HEK293T (cell line): ENCODE data around the gene LINC00632.
A peak's percentile ranks its signal among the peaks of the same experiment; 100 is the strongest.

Experiments
- CTCF ChIA-PET: fragments of 350-600 bp; formaldehyde crosslinking; extraction: SDS; loops from one replicate; lab custom pipeline; 2021; ENCODE audit warnings: antibody characterized with exemption, inconsistent platforms; lab: Yijun Ruan, JAX
- POLR2A ChIA-PET: fragments of 350-600 bp; formaldehyde crosslinking; extraction: SDS; loops from one replicate; lab custom pipeline; 2020; ENCODE audit warnings: antibody characterized with exemption, inconsistent platforms; lab: Yijun Ruan, JAX
- DNase-seq: peaks from one replicate; pipeline ENCODE4 v3.0.0; 2012; ENCODE audit warnings: mixed read lengths; ENCODE audit errors: extremely low spot score
- ARNT ChIP-seq: fragments of 450-650 bp; IDR thresholded peaks from 2 replicates; pipeline ENCODE4 v1.6.1; 2017; ENCODE audit warnings: mild to moderate bottlenecking
- BHLHE40 ChIP-seq: fragments of 450-650 bp; IDR thresholded peaks from 2 replicates; pipeline ENCODE4 v1.6.1; 2016; ENCODE audit warnings: mild to moderate bottlenecking, moderate library complexity, borderline replicate concordance
- CTBP1 ChIP-seq: fragments of 450-650 bp; IDR thresholded peaks from 2 replicates; pipeline ENCODE4 v1.6.1; 2016; ENCODE audit warnings: borderline replicate concordance
- ELF4 ChIP-seq: fragments of 450-650 bp; IDR thresholded peaks from 2 replicates; pipeline ENCODE4 v1.6.1; 2017; ENCODE audit warnings: antibody characterized with exemption
- FOXA1 ChIP-seq: fragments of 450-650 bp; IDR thresholded peaks from 2 replicates; pipeline ENCODE4 v1.6.1; 2016; ENCODE audit warnings: mild to moderate bottlenecking
- FOXK2 ChIP-seq: fragments of 450-650 bp; IDR thresholded peaks from 2 replicates; pipeline ENCODE4 v1.6.1; 2016; ENCODE audit warnings: mild to moderate bottlenecking
- FOXM1 ChIP-seq: fragments of 450-650 bp; IDR thresholded peaks from 2 replicates; pipeline ENCODE4 v1.6.1; 2017; ENCODE audit warnings: mild to moderate bottlenecking, borderline replicate concordance
- HDGF ChIP-seq: fragments of 450-650 bp; IDR thresholded peaks from 2 replicates; pipeline ENCODE4 v1.6.1; 2017; ENCODE audit warnings: antibody characterized with exemption, borderline replicate concordance
- L3MBTL2 ChIP-seq: fragments of 450-650 bp; conservative IDR thresholded peaks from 2 replicates; pipeline ENCODE4 v1.6.1; 2016; ENCODE audit warnings: mild to moderate bottlenecking
- LEF1 ChIP-seq: fragments of 450-650 bp; IDR thresholded peaks from 2 replicates; pipeline ENCODE4 v1.6.1; 2017; ENCODE audit warnings: mild to moderate bottlenecking, borderline replicate concordance
- NFRKB ChIP-seq: fragments of 450-650 bp; IDR thresholded peaks from 2 replicates; pipeline ENCODE4 v1.6.1; 2016; ENCODE audit warnings: mild to moderate bottlenecking, moderate library complexity
- SP1 ChIP-seq: fragments of 450-650 bp; IDR thresholded peaks from 2 replicates; pipeline ENCODE4 v1.6.1; 2017
- SUZ12 ChIP-seq: fragments of 450-650 bp; IDR thresholded peaks from 2 replicates; pipeline ENCODE4 v1.6.1; 2016; ENCODE audit warnings: mild to moderate bottlenecking
- TARDBP ChIP-seq: fragments of 450-650 bp; IDR thresholded peaks from 2 replicates; pipeline ENCODE4 v1.6.1; 2016
- ZNF384 ChIP-seq: fragments of 450-650 bp; IDR thresholded peaks from 2 replicates; pipeline ENCODE4 v1.6.1; 2016
- TF ChIP-seq, protein P1 (sequence below): fragments of 450-650 bp; IDR thresholded peaks from 2 replicates; pipeline ENCODE4 v1.6.1; 2016

LINC00632 gene

DNA sequence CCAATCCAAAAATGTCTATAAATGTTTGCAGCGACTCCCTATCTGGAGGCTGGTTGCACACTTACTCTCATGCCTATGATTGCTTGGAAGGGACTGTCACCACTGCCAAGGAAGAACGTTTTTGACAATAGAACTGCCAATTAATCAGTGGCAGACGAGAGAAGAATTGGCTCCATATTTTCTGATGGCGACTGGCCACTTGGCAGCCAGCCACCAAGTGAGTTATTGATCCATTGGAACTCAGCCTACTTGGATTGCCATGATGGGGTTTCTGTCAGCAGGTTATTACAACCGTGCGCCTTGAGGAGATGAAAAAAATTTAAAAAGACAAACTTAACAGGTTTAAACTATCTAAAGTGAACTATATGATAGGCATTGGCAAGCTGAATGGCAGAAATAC, 47.4 kb downstream of the LINC00632 start:
- TF ChIP-seq FOXA1 (no peak), HDGF (no peak), L3MBTL2 (no peak), BHLHE40 (no peak), TARDBP (no peak), SUZ12 (no peak), ZNF384 (no peak), FOXM1 (no peak), NFRKB (no peak), LEF1 (no peak), ELF4 (no peak), CTBP1 (no peak), ARNT (no peak), SP1 (no peak), FOXK2 (no peak)
- TF ChIP-seq, protein P1, sequence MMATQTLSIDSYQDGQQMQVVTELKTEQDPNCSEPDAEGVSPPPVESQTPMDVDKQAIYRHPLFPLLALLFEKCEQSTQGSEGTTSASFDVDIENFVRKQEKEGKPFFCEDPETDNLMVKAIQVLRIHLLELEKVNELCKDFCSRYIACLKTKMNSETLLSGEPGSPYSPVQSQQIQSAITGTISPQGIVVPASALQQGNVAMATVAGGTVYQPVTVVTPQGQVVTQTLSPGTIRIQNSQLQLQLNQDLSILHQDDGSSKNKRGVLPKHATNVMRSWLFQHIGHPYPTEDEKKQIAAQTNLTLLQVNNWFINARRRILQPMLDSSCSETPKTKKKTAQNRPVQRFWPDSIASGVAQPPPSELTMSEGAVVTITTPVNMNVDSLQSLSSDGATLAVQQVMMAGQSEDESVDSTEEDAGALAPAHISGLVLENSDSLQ: no peak
- DNase-seq: no peak
- ChIA-PET POLR2A (no interaction called here), CTCF (interaction anchor here (1.7 kb wide), 1 partner anchor 8 kb away, joined by 8 read pairs; no protein-coding TSS in a partner anchor)

DNA sequence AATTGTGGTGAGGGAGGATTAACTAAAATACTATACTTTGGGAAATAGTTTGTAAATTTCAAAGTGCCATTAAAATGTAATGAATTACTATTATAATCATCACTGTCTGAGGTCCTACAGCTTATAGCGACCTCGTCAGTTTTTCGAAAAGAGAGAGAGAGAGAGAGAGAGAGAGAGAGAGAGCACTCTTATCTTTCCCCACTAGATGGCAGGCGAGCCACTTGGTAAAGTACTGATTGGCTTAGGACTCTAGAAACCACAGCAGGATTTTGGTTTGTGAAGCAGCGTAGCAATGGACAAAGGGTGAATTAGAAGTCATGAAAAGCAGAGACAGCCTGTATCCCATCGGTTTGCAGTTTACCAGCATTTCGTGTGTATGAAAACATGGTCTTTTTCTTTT, 52.5 kb downstream of the LINC00632 start:
- DNase-seq: peak; percentile 54
- ChIA-PET CTCF (interaction anchor here (0.6 to 1.4 kb wide), 13 partner anchors 9 to 1370 kb away, joined by 3 to 7 read pairs (median 3); no protein-coding TSS in a partner anchor), POLR2A (no interaction called here)
- TF ChIP-seq TARDBP: no peak
- TF ChIP-seq FOXA1: no peak
- TF ChIP-seq LEF1: no peak
- TF ChIP-seq FOXM1: no peak
- no peak for TF ChIP-seq FOXK2
- no peak for TF ChIP-seq ZNF384
- no peak for TF ChIP-seq SUZ12
- no peak for TF ChIP-seq BHLHE40
- TF ChIP-seq HDGF: no peak
- TF ChIP-seq ARNT: no peak
- TF ChIP-seq, protein P1: no peak
- TF ChIP-seq NFRKB: no peak
- no peak for TF ChIP-seq SP1
- TF ChIP-seq CTBP1: no peak
- no peak for TF ChIP-seq ELF4

DNA sequence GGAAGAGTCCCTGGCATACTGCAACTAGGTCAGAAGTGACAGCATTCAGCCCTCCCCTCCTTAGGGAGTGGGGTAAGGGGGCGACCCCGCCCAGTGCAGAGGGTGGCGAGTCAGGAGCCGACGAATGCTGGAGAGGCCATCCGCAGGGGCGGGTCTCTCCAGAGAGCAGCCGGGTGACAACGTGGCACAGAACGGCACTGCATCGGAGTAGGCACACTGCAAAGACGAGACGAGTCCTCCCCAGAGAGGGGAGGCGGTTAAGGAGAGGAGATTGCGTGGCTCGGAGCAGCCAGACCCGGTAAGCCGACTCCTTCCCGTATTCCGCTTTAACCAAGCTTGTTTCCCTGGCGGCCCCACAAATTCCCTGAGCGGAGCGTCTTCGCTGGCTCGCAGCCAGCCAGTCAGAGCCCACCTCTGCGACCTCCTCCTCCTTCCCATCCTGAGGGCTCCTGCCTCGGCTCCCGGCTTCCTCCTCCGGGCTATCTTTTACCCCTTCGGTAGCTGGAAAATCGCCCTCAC, 54.9 kb downstream of the LINC00632 start:
- ChIA-PET CTCF (interaction anchor here (0.8 to 2.4 kb wide), 3 partner anchors 9 to 514 kb away, joined by 4 to 11 read pairs (median 8); no protein-coding TSS in a partner anchor), POLR2A (no interaction called here)
- DNase-seq: peak; percentile 44

DNA sequence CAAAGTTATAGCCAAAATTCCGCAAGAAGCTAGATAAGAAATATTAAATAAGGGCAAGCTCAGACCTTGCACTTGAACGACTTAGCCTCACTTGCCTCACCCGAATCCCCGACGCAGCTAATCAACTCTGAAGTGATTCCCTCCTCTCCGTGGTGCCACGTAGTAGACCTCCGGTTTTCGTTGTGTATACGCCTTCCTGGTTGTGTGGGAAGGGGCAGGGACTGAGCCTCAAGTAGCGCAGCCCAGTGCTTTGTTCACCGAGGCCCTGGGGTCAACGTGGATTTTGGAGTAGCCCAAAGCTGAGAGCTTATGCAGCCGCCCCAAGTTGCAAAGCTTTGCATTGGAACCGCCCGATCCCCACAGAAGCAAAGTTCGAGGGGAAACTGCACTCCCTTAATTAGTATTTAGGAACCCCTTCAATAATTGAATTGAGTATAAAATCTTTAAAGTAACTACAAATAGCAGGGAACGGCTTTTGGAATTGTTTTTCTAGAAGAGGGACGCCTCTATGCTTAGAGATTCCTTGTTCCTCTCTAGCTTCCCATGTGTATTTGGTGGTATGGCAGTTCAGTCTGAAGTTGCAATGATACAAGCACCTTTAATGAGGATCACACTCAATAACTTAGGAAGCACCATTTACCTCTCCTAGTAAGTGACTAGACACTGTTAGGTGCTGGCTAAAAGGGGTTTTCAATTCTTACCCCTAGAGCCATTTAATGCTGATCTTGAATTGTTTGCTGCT, 55.7 kb downstream of the LINC00632 start:
- peak; percentile 15 for DNase-seq
- ChIA-PET CTCF (interaction anchor here (0.6 to 2.4 kb wide), 10 partner anchors 9 to 514 kb away, joined by 3 to 11 read pairs (median 3); no protein-coding TSS in a partner anchor), POLR2A (no interaction called here)
- TF ChIP-seq L3MBTL2 (no peak), HDGF (no peak), FOXM1 (no peak), BHLHE40 (no peak), SP1 (no peak), ARNT (no peak), FOXK2 (no peak), ZNF384 (no peak), TARDBP (no peak), CTBP1 (no peak), FOXA1 (no peak), NFRKB (no peak), LEF1 (no peak), ELF4 (no peak), SUZ12 (no peak)
- TF ChIP-seq, protein P1: no peak

More for the DNA sequence above, 54.9 kb downstream of the LINC00632 start:
- TF ChIP-seq ARNT: no peak
- TF ChIP-seq L3MBTL2: no peak
- TF ChIP-seq ELF4: no peak
- TF ChIP-seq, protein P1: no peak
- TF ChIP-seq TARDBP: no peak
- TF ChIP-seq LEF1: no peak
- TF ChIP-seq SUZ12: no peak
- no peak for TF ChIP-seq FOXK2
- no peak for TF ChIP-seq CTBP1
- TF ChIP-seq SP1: no peak
- TF ChIP-seq ZNF384: no peak

GRCh38 chrX:140766024-140766611, 56.6 kb downstream of the LINC00632 start:
- TF ChIP-seq TARDBP (no peak), BHLHE40 (no peak), SUZ12 (no peak), NFRKB (no peak), L3MBTL2 (no peak), ZNF384 (no peak), FOXM1 (no peak), ARNT (no peak), CTBP1 (no peak), HDGF (no peak), ELF4 (no peak), SP1 (no peak), LEF1 (no peak), FOXK2 (no peak), FOXA1 (no peak)
- TF ChIP-seq, protein P1: no peak
- ChIA-PET CTCF (interaction anchor here (0.6 to 2.4 kb wide), 10 partner anchors 14 to 513 kb away, joined by 3 to 11 read pairs (median 3); no protein-coding TSS in a partner anchor), POLR2A (no interaction called here)
- DNase-seq: peak; percentile 43
